Stimulated activated CD4-positive, alpha-beta T cell treated with anti-CD3 and anti-CD28 coated beads, Interleukin-1b, Interleukin-23, amount 100 ng/mL, for 4 hours (primary cell): ENCODE data around the gene EFNB3.

Experiments used
- DNase-seq, 2 donors: peaks; one replicate each; pipeline ENCODE4 v3.0.0-alpha.2; 2020; ENCODE audit warnings: low read depth in 2 of 2

EFNB3 gene

DNA sequence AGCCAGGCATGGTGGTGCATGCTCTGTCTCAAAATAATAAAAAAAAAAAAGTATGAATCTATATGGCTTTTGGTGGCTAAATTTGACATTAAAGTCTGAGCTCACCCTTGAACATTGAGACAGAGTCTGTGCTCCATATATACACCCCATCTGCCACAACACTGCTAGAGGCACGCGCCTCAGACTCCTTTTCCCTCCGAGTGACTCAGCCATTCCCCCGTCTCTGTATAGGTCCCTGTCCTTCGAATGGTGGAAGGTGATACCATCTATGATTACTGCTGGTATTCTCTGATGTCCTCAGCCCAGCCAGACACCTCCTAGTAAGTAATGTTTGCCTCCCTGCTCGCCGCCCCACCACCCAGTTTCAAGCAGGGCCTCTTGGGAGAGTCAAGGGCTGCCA lies 4.5 kb upstream of the EFNB3 start:
- DNase-seq = no peak

GRCh38 chr17:7701681-7702080 lies 3.3 kb upstream of the EFNB3 start:
- DNase-seq = no peak

- no peak for DNase-seq
Observed at GRCh38 chr17:7702776-7703175, 2.2 kb upstream of the EFNB3 start.

- DNase-seq = no peak
Observed at GRCh38 chr17:7703584-7704479, 1.2 kb upstream of the EFNB3 start.

- no peak for DNase-seq
Observed at GRCh38 chr17:7705269-7706255, 560 bp downstream of the EFNB3 start.

DNA sequence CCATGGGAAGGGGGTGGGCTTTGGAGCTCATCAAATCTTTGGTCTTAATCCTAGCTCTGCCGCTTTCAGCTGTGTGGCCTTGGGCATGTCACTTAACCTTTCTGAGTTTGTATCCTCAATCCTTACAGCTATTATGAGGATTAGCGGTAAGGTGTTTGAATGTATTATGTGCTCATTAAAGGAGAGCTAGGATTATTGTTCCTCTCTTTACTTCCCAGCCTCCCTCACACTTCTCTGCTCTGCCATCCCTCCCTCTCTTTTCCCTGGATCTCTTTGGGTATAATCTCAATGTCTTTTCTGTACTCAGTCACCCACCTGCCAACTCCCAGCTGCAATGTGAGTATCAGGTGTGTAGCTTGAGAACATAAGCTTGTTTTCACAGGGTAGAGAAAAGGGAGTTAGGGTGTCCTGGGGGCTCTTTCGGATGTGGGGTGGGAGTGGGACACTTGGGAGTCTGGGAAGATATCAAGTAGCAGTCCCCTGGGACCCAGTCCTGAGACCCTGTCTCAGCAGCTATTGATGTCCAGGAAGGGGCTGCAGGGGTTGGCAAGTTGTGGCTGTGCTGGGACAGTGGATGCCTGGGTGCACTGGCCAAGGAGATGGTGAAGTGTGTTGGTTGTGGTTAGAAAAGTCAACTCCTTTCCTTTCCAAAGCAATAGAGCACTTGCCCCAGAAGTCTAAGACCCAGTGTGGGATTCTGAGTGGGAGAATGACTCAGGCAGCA lies 1.8 kb downstream of the EFNB3 start:
- DNase-seq = no peak

GRCh38 chr17:7707446-7707845 lies 2.4 kb downstream of the EFNB3 start:
- DNase-seq = no peak

DNA sequence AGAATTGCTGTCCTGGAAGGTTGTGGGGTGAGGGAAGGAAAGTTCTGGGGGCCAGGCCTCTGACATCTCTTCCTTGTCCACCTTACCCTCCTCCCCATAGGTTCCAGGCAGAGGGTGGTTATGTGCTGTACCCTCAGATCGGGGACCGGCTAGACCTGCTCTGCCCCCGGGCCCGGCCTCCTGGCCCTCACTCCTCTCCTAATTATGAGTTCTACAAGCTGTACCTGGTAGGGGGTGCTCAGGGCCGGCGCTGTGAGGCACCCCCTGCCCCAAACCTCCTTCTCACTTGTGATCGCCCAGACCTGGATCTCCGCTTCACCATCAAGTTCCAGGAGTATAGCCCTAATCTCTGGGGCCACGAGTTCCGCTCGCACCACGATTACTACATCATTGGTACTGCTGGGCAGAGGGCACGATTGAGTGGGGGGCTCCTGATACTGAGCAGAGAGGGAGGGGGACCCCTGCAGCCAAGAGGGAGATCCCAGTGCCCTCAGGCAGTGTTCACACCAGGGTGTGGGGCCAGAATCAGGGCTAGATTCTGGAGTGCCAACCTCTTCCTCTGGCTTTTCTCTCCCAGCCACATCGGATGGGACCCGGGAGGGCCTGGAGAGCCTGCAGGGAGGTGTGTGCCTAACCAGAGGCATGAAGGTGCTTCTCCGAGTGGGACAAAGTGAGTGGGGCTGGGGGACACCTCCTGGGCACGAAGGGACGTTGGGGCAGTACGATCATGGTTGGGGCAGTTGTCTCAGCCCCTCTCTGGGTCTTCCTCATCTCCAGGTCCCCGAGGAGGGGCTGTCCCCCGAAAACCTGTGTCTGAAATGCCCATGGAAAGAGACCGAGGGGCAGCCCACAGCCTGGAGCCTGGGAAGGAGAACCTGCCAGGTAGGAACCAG lies 3.1 kb downstream of the EFNB3 start:
- no peak for DNase-seq

- DNase-seq = no peak
Observed at GRCh38 chr17:7709031-7709430, 4.0 kb downstream of the EFNB3 start.

DNA sequence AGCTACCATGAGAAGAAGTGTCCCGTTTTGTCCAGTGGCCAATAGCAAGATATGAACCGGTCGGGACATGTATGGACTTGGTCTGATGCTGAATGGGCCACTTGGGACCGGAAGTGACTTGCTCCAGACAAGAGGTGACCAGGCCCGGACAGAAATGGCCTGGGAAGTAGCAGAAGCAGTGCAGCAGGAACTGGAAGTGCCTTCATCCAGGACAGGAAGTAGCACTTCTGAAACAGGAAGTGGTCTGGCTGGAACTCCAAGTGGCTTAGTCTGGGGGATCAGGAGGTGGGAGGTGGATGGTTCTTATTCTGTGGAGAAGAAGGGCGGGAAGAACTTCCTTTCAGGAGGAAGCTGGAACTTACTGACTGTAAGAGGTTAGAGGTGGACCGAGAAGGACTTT lies 5.3 kb downstream of the EFNB3 start:
- no peak for DNase-seq

DNA sequence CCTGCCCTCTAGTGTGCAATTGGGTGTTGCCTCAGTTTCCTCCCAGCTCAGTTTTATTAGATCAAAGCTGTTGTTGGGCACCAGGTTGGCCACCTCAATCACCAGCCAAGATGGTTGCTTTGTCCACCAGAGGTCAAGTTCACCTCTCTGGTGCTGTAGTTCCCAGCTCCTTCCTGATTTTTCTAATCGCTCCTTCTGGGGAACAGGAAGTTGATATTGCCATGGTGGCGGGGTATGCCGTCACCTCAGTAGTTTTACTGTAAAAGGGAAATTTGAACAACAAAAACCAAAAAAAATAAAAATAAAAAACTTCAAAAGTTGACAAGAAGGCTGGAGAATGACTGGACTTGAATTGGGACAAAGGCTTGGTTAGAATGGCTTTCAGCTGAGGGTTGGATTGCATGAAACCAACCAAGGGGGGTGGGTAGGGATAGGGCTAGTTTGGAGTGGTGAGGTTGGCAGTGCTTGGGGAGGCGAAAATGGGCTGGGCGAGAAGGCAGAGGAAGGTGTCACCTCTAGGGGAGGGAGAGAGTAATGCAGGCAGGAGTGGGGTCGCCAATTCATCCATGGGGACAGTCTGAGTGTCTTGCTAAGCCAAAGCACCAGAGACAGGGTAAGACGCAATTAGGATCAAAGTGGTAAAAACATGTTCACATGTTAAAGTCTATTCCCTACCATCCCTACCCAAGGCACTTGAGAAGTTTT lies 6.2 kb downstream of the EFNB3 start:
- DNase-seq = no peak

DNA sequence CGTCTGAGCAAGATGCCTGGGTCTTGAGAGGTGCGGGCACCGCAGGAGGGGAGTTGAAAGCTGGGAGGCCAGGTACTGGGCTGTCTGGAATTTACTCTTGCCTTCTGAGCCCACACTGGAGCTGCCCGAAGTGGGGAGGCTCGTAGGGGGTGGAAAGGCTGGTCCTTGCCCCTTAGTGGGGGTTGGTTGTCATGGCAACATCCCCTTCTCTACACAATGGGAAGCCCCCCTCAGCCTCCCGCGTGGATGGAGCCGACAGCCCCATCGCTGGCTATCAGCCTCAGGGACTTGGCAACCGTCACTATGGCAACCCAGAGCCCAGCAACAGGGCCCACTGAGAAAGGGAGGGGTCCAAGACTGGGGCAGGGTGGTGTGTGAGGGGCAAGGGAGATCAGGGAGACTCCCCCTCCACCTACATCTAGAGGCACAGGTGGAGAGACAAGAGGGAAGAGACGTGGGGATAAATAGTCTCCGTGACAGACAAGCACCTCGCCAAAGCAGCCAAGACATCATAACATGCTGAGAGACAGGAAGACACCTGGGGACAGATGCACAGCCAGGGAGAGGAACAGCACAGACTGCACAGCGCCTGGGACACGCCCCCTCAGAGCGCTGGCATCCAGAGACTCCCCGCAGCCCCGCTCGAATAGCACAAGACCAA lies 7.2 kb downstream of the EFNB3 start:
- no peak for DNase-seq

DNA sequence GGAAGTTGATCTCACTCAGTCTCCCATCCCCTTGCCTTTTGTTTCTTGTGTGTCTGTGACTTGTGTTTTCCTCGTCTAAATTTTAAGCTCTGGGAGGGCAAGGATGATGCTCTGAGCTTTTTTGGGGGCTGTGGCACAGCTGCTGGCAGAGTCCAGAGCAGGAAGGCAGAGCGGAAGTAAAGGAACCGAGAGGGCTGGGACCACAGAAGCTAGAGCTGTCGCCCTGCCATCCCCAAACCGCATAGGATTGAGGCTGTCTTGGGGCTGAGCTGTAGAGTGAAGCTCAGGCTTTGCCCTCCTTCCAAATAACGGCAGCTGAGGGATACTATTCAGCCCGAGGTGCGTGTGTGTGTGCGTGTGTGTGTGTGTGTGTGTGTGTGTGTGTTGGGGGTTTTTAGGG lies 8.8 kb downstream of the EFNB3 start:
- no peak for DNase-seq

- DNase-seq = no peak
Observed at GRCh38 chr17:7714721-7715594, 10.0 kb downstream of the EFNB3 start.

GRCh38 chr17:7715936-7716886 lies 11.2 kb downstream of the EFNB3 start:
- no peak for DNase-seq

DNA sequence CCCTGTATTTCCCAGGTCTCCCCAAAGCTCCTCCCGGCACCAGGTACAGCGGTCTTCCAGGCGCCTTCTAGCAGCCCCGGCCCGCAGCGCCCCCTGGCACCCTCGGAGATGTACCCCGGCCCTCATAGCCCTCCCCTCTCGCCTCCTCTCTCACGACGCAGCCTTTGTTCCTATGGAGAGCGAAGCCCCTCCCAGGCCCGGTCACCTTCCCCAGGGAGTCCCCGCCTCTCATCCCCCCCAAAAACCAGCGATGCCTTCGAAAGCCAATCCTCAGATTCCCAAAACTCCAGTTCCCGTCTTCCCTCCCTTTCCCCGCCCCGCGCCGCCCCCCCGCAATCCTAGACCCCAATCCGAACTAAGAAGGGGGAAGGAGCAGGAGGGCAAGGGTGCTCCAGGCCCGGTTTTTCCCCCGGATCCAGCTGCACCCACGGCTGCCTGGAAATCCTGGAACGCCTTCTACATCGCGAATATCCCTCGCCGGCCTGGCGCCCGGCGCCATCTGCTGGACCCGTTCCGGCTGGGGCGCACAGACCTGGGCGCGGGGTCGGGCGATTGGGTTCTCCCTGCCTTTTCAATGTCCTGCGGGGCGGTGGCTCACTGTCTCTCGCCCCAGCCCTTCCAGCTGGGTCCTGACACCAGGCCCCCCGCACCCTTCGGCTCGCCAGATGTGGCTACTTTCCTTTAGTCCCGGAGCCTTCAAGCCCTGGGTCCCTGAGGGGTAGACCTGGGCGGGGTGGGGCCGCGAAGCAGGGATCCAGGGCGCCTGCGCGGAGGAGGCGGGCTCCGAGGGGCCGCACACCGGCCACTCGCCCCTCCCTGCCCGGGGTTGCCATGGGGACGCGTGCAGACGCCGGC lies 12.1 kb downstream of the EFNB3 start, which contains the start of gene DNAH2:
Gene DNAH2, plus strand, starts transcription at position 844 of the 855 bp plus-strand sequence. CDS start 1,991 bp downstream, outside the sequence.
- peak in 1 of 2 donors; percentile 48 for DNase-seq
